HepG2 (cell line): ENCODE data around the gene PRKG1. TPM values are rescaled to one million over a fixed set of nuclear protein-coding genes. Genes with fewer than 3 reads are reported as not detected.

Source experiments
- ATAC-seq: fragments of 200-7000 bp; cut with Tn5 transposase; 3 replicates; pipeline ENCODE4 v1.9.1; 2020; ENCODE audit warnings: mild to moderate bottlenecking, moderate library complexity
- BruUV-seq: library from RNA; stranded (reverse); fragments of 400-500 nt; replicated peaks from 2 replicates; lab custom pipeline; 2021; lab: Mats Ljungman, UMichigan
- CTCF ChIA-PET: fragments of 300-600 bp; formaldehyde crosslinking; extraction: SDS; loops from one replicate; lab custom pipeline; 2021; ENCODE audit warnings: low total read pairs, inconsistent platforms, low intra/inter-chr PET ratio; lab: Yijun Ruan, JAX
- POLR2A ChIA-PET: fragments of 350-600 bp; sonication (Branson Sonifier 250); formaldehyde crosslinking; loops from one replicate; lab custom pipeline; 2020; ENCODE audit warnings: antibody characterized with exemption, inconsistent platforms; lab: Yijun Ruan, JAX
- DNase-seq: peaks from one replicate; pipeline ENCODE4 v3.0.0-alpha.2; 2015; ENCODE audit warnings: low spot score
- FAIRE-seq: peaks from 3 replicates; lab custom pipeline; 2011; peaks lifted over from hg19 to GRCh38; lab: Jason Lieb, UNC
- H2AFZ ChIP-seq: one replicate; pipeline ENCODE4 v1.6.1; 2011; ENCODE audit warnings: low read length, inconsistent platforms
- H3K27ac ChIP-seq: fragments of 300-600 bp; 3 replicates; pipeline ENCODE4 v1.8.0; 2011; ENCODE audit warnings: mixed run types, mild to moderate bottlenecking, mixed read lengths, low read length, inconsistent platforms; ENCODE audit not compliant: insufficient read depth; ENCODE audit errors: extremely low read length
- H3K27me3 ChIP-seq, 2 experiments: fragments of 200-600 bp in 1 of 2; 2 replicates in 1 of 2; 3 replicates in 1 of 2; pipeline versions ENCODE4 v1.6.0 to v1.8.0; 2011; ENCODE audit warnings: low read length in 2 of 2, mild to moderate bottlenecking in 2 of 2, moderate library complexity in 2 of 2, inconsistent platforms in 1 of 2; ENCODE audit not compliant: insufficient read depth in 2 of 2, control insufficient read depth in 1 of 2
- H3K36me3 ChIP-seq, 2 experiments: fragments of 200-600 bp in 1 of 2; replicated peaks in 1 of 2; 2 replicates in 1 of 2; 3 replicates in 1 of 2; pipeline versions ENCODE4 v1.5.1 to v1.8.0; 2011; ENCODE audit warnings: low read length in 2 of 2, inconsistent platforms in 1 of 2; ENCODE audit not compliant: insufficient read depth in 2 of 2, control insufficient read depth in 1 of 2
- H3K4me1 ChIP-seq: 2 replicates; pipeline ENCODE4 v1.5.1; 2012; ENCODE audit warnings: low read length, inconsistent platforms; ENCODE audit not compliant: insufficient read depth
- H3K4me2 ChIP-seq: 2 replicates; pipeline ENCODE4 v1.6.0; 2011; ENCODE audit warnings: low read depth, low read length, inconsistent platforms
- H3K4me3 ChIP-seq, 3 experiments: fragments of 200-600 bp in 1 of 3; sonication (generic), shearing (Covaris generic) in 1 of 3; replicated peaks in 1 of 3; 2 replicates each; pipeline ENCODE4 v1.5.1; 2011 to 2016; ENCODE audit warnings: low read length in 3 of 3, inconsistent platforms in 2 of 3, low read depth in 2 of 3, mild to moderate bottlenecking in 2 of 3, control low read depth in 1 of 3, mixed read lengths in 1 of 3; ENCODE audit not compliant: insufficient read depth in 1 of 3
- H3K79me2 ChIP-seq: one replicate; pipeline ENCODE4 v1.6.1; 2011; ENCODE audit warnings: low read length, inconsistent platforms; ENCODE audit not compliant: insufficient read depth
- H3K9ac ChIP-seq: 2 replicates; pipeline ENCODE4 v1.6.0; 2011; ENCODE audit warnings: mild to moderate bottlenecking, low read depth, low read length, inconsistent platforms; ENCODE audit not compliant: insufficient read depth
- H3K9me3 ChIP-seq: 2 replicates; pipeline ENCODE4 v1.5.1; 2012; ENCODE audit warnings: mild to moderate bottlenecking, low read length
- H4K20me1 ChIP-seq: 2 replicates; pipeline ENCODE4 v1.6.0; 2011; ENCODE audit warnings: inconsistent platforms, mild to moderate bottlenecking, low read length, moderate library complexity; ENCODE audit not compliant: insufficient read depth
- CREB1 ChIP-seq, 2 experiments: fragments of 450-650 bp in 1 of 2; IDR thresholded peaks; 2 replicates each; pipeline ENCODE4 v1.6.1; 2016 to 2017; ENCODE audit warnings: control low read depth in 1 of 2, mild to moderate bottlenecking in 1 of 2, missing compliant biosample characterization in 1 of 2, missing genetic modification characterization in 1 of 2
- HMGA1 ChIP-seq: sonication (generic); formaldehyde crosslinking; conservative IDR thresholded peaks from 2 replicates; pipeline ENCODE4 v1.4.0; 2020; ENCODE audit warnings: missing genetic modification reagents
- HNRNPH1 ChIP-seq: fragments of 200-400 bp; formaldehyde crosslinking; optimal IDR thresholded peaks from 2 replicates; pipeline ENCODE3; 2017; ENCODE audit warnings: mild to moderate bottlenecking, low read depth, low read length
- THYN1 ChIP-seq: sonication (generic); formaldehyde crosslinking; IDR thresholded peaks from 2 replicates; pipeline ENCODE4 v1.8.1; 2023; ENCODE audit warnings: low read depth, mild to moderate bottlenecking, moderate library complexity, missing genetic modification reagents, borderline replicate concordance
- WGBS: methylation state at CpG from one replicate; pipeline ENCODE4 v1.1.6; 2017; ENCODE audit warnings: low lambda C conversion rate; 5-methylcytosine and 5-hydroxymethylcytosine counted together
- in situ Hi-C: cut with HindIII; loops from 2 replicates; pipeline ENCODE4 v1.10.0; 2017; ENCODE audit warnings: low pct_unique_long_range_greater_than_20kb; ENCODE audit not compliant: extremely low pct_ligation_motif_present
- intact Hi-C: fragments of 100-400 bp; cut with micrococcal nuclease; formaldehyde crosslinking; loops from one replicate; pipeline ENCODE4 v1.10.0; 2022; ENCODE audit not compliant: unreplicated experiment
- polyA plus RNA-seq, 8 experiments: library from polyadenylated mRNA; depleted of rRNA in 3 of 8; stranded (reverse) in 7 of 8; unstranded in 1 of 8; fragments of >200 nt; fragmentation: Illumina TruSeq in 4 of 8; extraction: Trizol in 4 of 8; gene quantifications; 2 replicates each; pipeline versions ENCODE4 v1.2.1 to v1.2.3, GENCODE V29; 2011 to 2016; ENCODE audit warnings: low read depth in 4 of 8, missing spikeins in 1 of 8, mixed read lengths in 1 of 8; ENCODE audit not compliant: insufficient read depth in 1 of 8
- total RNA-seq, 5 experiments: library from RNA; depleted of rRNA; stranded (reverse); fragments of >200 nt; fragmentation: Illumina TruSeq; extraction: Trizol; gene quantifications; 2 replicates each; pipeline ENCODE4 v1.2.3, GENCODE V29; 2016; ENCODE audit warnings: low read depth in 1 of 5
- TF ChIP-seq, protein P1 (sequence below): sonication (generic); formaldehyde crosslinking; IDR thresholded peaks from 2 replicates; pipeline ENCODE4 v1.8.0; 2022; ENCODE audit warnings: missing genetic modification reagents, low read depth, mild to moderate bottlenecking, borderline replicate concordance

PRKG1 gene
- total and polyA plus RNA-seq, 2 of the 13 experiments (the other 11 are each of a cell fraction or from before 2014, with no cell fraction given): 0.01 TPM; not detected in 1

DNA sequence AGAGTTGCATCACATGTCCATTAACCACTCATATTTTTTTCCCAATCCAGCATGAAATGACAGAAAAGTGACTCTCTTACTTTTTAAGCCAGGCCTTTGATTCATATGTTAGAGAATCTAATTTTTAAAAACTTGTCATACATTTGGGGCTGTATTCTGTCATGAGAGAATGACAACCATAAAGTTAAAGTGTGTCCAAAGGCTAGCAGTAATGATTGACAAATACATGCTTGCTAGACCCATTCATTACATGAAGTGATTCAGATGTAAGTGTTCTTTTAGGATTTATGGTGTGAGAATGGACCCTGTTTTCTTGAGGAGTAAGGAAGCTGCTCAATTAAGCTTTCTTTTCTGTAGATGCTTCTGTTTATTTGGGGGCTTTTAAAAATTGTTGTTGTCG, 549.7 kb downstream of the PRKG1 start:
- in situ Hi-C loops (no loop called here), intact Hi-C loops (no loop called here)
- ChIA-PET POLR2A (no interaction called here), CTCF (no interaction called here)
- Histone ChIP-seq H3K4me1 (no peaks in the 10 kb centered on the region), H3K4me3 (no peak overlapping the region), H3K27ac (no peak overlapping the region), H3K9me3 (no peaks in the 10 kb centered on the region), H3K79me2 (no peaks in the 10 kb centered on the region), H3K36me3 (no peaks in the 10 kb centered on the region), H3K27me3 (no peaks in the 10 kb centered on the region; a peak in 1 of 5 replicates), H2AFZ (no peak overlapping the region), H3K4me2 (no peak overlapping the region), H4K20me1 (no peaks in the 10 kb centered on the region), H3K9ac (no peak overlapping the region)
- no peak for DNase-seq
- ATAC-seq: no peak
- no peak for TF ChIP-seq HNRNPH1
- TF ChIP-seq THYN1 (CRISPR knock-in tag): no peak
- no TSS peak for BruUV-seq
- WGBS: 35% methylated on average over 1 of the region's 1 CpG
- no peak for FAIRE-seq

DNA sequence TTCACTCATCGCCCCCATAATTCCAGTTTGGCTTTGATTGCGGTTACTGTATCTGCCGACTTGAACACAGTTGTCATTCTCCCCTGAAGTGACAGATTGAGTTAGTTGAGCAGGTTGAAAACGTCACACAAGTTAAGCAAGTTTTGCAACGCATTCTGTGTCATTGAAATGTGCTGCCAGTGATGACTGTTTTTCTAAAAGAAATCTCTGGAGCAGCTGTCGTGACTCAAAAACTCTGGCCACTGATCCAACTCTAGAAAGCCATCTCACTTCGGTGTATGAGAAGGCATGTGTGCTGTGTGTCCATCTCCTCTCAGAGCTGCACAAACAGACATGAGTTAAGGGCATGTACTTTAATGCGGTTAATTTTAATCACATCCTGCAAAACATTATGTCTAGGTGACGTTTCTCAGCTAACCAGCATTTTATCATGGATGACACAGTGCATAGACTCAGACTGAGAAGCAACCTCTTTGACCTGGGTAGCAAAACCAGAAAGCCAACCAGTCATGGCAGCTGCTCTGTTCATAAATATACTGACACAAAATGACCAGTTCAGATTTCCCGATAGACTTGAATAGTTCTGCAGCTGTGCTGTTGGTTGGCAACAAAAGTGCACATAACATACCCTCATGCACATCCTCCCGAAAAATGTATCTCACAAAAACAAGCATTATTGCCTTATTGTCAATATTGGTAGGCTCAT, 555.8 kb downstream of the PRKG1 start:
- H3K36me3 ChIP-seq: no peaks in the 10 kb centered on the region
- POLR2A ChIA-PET: no interaction called here
- no peak overlapping the region for H3K27ac ChIP-seq
- CTCF ChIA-PET: no interaction called here
- ATAC-seq (no peak), FAIRE-seq (no peak), DNase-seq (no peak)
- H2AFZ ChIP-seq: no peak overlapping the region
- no TSS peak for BruUV-seq
- H4K20me1 ChIP-seq: no peaks in the 10 kb centered on the region
- H3K27me3 ChIP-seq: no peaks in the 10 kb centered on the region; a peak in 1 of 5 replicates
- intact Hi-C loops: no loop called here
- in situ Hi-C loops: no loop called here
- H3K4me3 ChIP-seq: no peak overlapping the region
- no peak overlapping the region for H3K4me2 ChIP-seq
- no peak overlapping the region for H3K9ac ChIP-seq
- H3K9me3 ChIP-seq: no peaks in the 10 kb centered on the region
- TF ChIP-seq HMGA1 (CRISPR knock-in tag): no peak
- peak; percentile 40; the same call in 1 of the 2 replicates for TF ChIP-seq CREB1 (IDR thresholded peaks at IDR 0.05)
- no peak for TF ChIP-seq CREB1 (CRISPR knock-in tag; IDR thresholded peaks at IDR 0.05)
- TF ChIP-seq, protein P1, sequence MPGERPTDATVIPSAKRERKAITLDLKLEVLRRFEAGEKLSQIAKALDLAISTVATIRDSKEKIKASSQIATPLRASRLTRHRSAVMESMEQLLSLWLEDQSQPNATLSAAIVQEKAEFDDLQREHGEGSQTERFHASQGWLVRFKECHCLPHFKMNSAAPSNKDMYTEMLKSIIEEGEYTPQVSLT (CRISPR knock-in tag): no peak
- no peaks in the 10 kb centered on the region for H3K79me2 ChIP-seq
- WGBS: 32% methylated on average over 11 of the region's 11 CpGs
- no peaks in the 10 kb centered on the region for H3K4me1 ChIP-seq
